HCT116 (cell line): ENCODE data around the gene IRGM. TPM values are rescaled to one million over a fixed set of nuclear protein-coding genes. Genes with fewer than 3 reads are reported as not detected.
"Not testable (repeated sequence)": the region's sequence is repeated elsewhere in the genome, so short reads cannot be mapped to it uniquely, and the experiment has no call there.

Source experiments
- ATAC-seq: fragments of 200-7000 bp; cut with Tn5 transposase; 2 replicates; pipeline ENCODE4 v1.9.1; 2020; ENCODE audit warnings: mild to moderate bottlenecking, moderate library complexity
- BruUV-seq: library from RNA; stranded (reverse); fragments of 400-500 nt; replicated peaks from 2 replicates; lab custom pipeline; 2021; lab: Mats Ljungman, UMichigan
- CTCF ChIA-PET: fragments of 300-600 bp; sonication (Branson Sonifier 250); formaldehyde crosslinking; loops from one replicate; lab custom pipeline; 2021; ENCODE audit warnings: antibody characterized with exemption; lab: Charles Lee
- POLR2A ChIA-PET: fragments of 300-600, 350-600 bp; sonication (Branson Sonifier 250); formaldehyde crosslinking; loops from one replicate; lab custom pipeline; 2021; ENCODE audit warnings: antibody characterized with exemption; lab: Charles Lee
- RAD21 ChIA-PET, 2 experiments: fragments of 300-600 bp; sonication (Branson Sonifier 250); formaldehyde crosslinking; loops; one replicate each; lab custom pipeline; 2023; ENCODE audit warnings: low total read pairs in 2 of 2; ENCODE audit not compliant: uncharacterized antibody in 2 of 2, unreplicated experiment in 2 of 2, low non-redundant PET in 1 of 2; lab: Charles Lee
- DNase-seq: peaks from one replicate; pipeline ENCODE4 v3.0.0-alpha.2; 2010; ENCODE audit warnings: low read depth, low spot score
- H2AFZ ChIP-seq: fragments of 200-600 bp; shearing (Covaris generic), sonication (generic); 2 replicates; pipeline ENCODE4 v1.6.1; 2017; ENCODE audit warnings: low read depth, mixed run types, mixed read lengths, antibody characterized with exemption, low read length; ENCODE audit not compliant: poor library complexity, severe bottlenecking
- H3K27ac ChIP-seq: 2 replicates; pipeline ENCODE4 v1.5.1; 2012; ENCODE audit warnings: low read depth, low read length
- H3K27me3 ChIP-seq: fragments of 200-600 bp; sonication (generic); 2 replicates; pipeline ENCODE4 v1.6.1; 2016; ENCODE audit warnings: mixed run types, low read length, mixed read lengths; ENCODE audit not compliant: insufficient read depth
- H3K36me3 ChIP-seq, 2 experiments: fragments of 200-500 bp in 1 of 2; fragments of 200-600 bp in 1 of 2; sonication (Bioruptor generic) in 1 of 2; sonication (generic) in 1 of 2; 2 replicates each; pipeline versions ENCODE4 v1.5.1 to v1.6.1; 2014 to 2016; ENCODE audit warnings: low read length in 2 of 2, inconsistent platforms in 1 of 2, mixed read lengths in 1 of 2, mixed run types in 1 of 2; ENCODE audit not compliant: insufficient read depth in 2 of 2, control insufficient read depth in 1 of 2
- H3K4me1 ChIP-seq, 2 experiments: fragments of 200-600 bp in 1 of 2; sonication (generic) in 1 of 2; 2 replicates each; pipeline versions ENCODE4 v1.5.1 to v1.6.1; 2012 to 2017; ENCODE audit warnings: low read length in 2 of 2, inconsistent platforms in 1 of 2, mild to moderate bottlenecking in 1 of 2, mixed read lengths in 1 of 2, mixed run types in 1 of 2, moderate library complexity in 1 of 2; ENCODE audit not compliant: insufficient read depth in 2 of 2, control insufficient read depth in 1 of 2
- H3K4me2 ChIP-seq: fragments of 200-600 bp; sonication (generic); 2 replicates; pipeline ENCODE4 v1.6.1; 2017; ENCODE audit warnings: mixed run types, low read length, mixed read lengths
- H3K4me3 ChIP-seq, 2 experiments: fragments of 200-600 bp in 1 of 2; sonication (generic) in 1 of 2; replicated peaks in 1 of 2; 2 replicates each; pipeline ENCODE4 v1.5.1; 2011 to 2016; ENCODE audit warnings: low read length in 2 of 2, control low read depth in 1 of 2, low read depth in 1 of 2, mild to moderate bottlenecking in 1 of 2, mixed read lengths in 1 of 2, mixed run types in 1 of 2
- H3K79me2 ChIP-seq: fragments of 200-600 bp; sonication (generic); 2 replicates; pipeline ENCODE4 v1.6.1; 2017; ENCODE audit warnings: mild to moderate bottlenecking, mixed run types, low read length, moderate library complexity, mixed read lengths; ENCODE audit not compliant: insufficient read depth
- H3K9ac ChIP-seq: fragments of 200-600 bp; sonication (generic); 2 replicates; pipeline ENCODE4 v1.6.1; 2016; ENCODE audit warnings: low read length, mixed read lengths
- H3K9me2 ChIP-seq: fragments of 200-600 bp; sonication (generic), shearing (Covaris generic); 2 replicates; pipeline ENCODE4 v1.6.1; 2017; ENCODE audit warnings: mixed run types, mild to moderate bottlenecking, moderate library complexity; ENCODE audit not compliant: insufficient read depth
- H3K9me3 ChIP-seq, 2 experiments: fragments of 200-500 bp in 1 of 2; fragments of 200-600 bp in 1 of 2; sonication (Bioruptor generic) in 1 of 2; sonication (generic) in 1 of 2; 2 replicates each; pipeline ENCODE4 v1.6.1; 2014 to 2017; ENCODE audit warnings: low read length in 2 of 2, mixed read lengths in 2 of 2, inconsistent platforms in 1 of 2, low read depth in 1 of 2, mild to moderate bottlenecking in 1 of 2, mixed run types in 1 of 2, moderate library complexity in 1 of 2; ENCODE audit not compliant: control insufficient read depth in 1 of 2, insufficient read depth in 1 of 2
- H4K20me1 ChIP-seq: fragments of 200-600 bp; sonication (generic), shearing (Covaris generic); 2 replicates; pipeline ENCODE4 v1.6.1; 2017; ENCODE audit warnings: mixed run types, mild to moderate bottlenecking, moderate library complexity; ENCODE audit not compliant: insufficient read depth
- EGR1 ChIP-seq: IDR thresholded peaks from 2 replicates; pipeline ENCODE4 v1.6.1; 2012; ENCODE audit warnings: low read depth
- EZH2 ChIP-seq: fragments of 200-600 bp; sonication (generic); IDR thresholded peaks from 2 replicates; pipeline ENCODE4 v1.6.1; 2017; ENCODE audit warnings: antibody characterized with exemption, mixed run types
- EZH2phosphoT487 ChIP-seq: fragments of 200-600 bp; IDR thresholded peaks from 2 replicates; pipeline ENCODE4 v1.6.1; 2018; ENCODE audit warnings: antibody characterized with exemption, borderline replicate concordance
- FOSL1 ChIP-seq: IDR thresholded peaks from 2 replicates; pipeline ENCODE4 v1.6.1; 2012; ENCODE audit warnings: low read depth
- JUND ChIP-seq: IDR thresholded peaks from 2 replicates; pipeline ENCODE4 v1.6.1; 2012
- SIN3A ChIP-seq: IDR thresholded peaks from 2 replicates; pipeline ENCODE4 v1.6.1; 2012; ENCODE audit warnings: low read depth
- TCF7L2 ChIP-seq: IDR thresholded peaks from 2 replicates; pipeline ENCODE4 v1.7.0; 2011; ENCODE audit warnings: borderline replicate concordance, inconsistent platforms; ENCODE audit not compliant: insufficient read depth, insufficient read length; ENCODE audit errors: extremely low read depth
- ZBTB33 ChIP-seq: IDR thresholded peaks from 2 replicates; pipeline ENCODE4 v1.6.1; 2011; ENCODE audit warnings: mild to moderate bottlenecking, low read length, moderate library complexity; ENCODE audit not compliant: insufficient replicate concordance; ENCODE audit errors: extremely low read depth
- ZNF274 ChIP-seq: fragments of 200-500 bp; sonication (Bioruptor generic); IDR thresholded peaks from 2 replicates; pipeline ENCODE4 v1.6.1; 2014; ENCODE audit warnings: mild to moderate bottlenecking, low read depth, low read length, inconsistent platforms
- intact Hi-C: fragments of 100-400 bp; cut with micrococcal nuclease; formaldehyde crosslinking; loops from 2 replicates; pipeline ENCODE4 v1.10.0; 2022
- total RNA-seq: library from RNA; stranded (reverse); gene quantifications from one replicate; pipeline ENCODE4 v1.2.1, GENCODE V29; 2021; ENCODE audit not compliant: unreplicated experiment

IRGM gene
- total RNA-seq, 1 experiment from 2014 or later = not detected

GRCh38 chr5:150829744-150830143 is 16.6 kb upstream of the IRGM start:
- intact Hi-C loops = no loop called here
- H3K9ac ChIP-seq = no peak overlapping the region
- no peak overlapping the region for H3K27ac ChIP-seq
- no peaks in the 10 kb centered on the region for H3K36me3 ChIP-seq
- ChIA-PET POLR2A (no interaction called here), CTCF (no interaction called here), RAD21 (no interaction called here)
- ATAC-seq = no peak
- H3K9me2 ChIP-seq = no peaks in the 10 kb centered on the region
- H2AFZ ChIP-seq = no peak overlapping the region
- H4K20me1 ChIP-seq = no peaks in the 10 kb centered on the region
- TF ChIP-seq ZBTB33 (no peak), EZH2phosphoT487 (no peak), SIN3A (no peak), ZNF274 (no peak), EZH2 (no peak), FOSL1 (no peak), JUND (no peak), EGR1 (no peak), TCF7L2 (no peak)
- H3K4me1 ChIP-seq = no peaks in the 10 kb centered on the region
- no peak overlapping the region for H3K4me2 ChIP-seq
- BruUV-seq = no TSS peak
- H3K4me3 ChIP-seq = no peak overlapping the region
- DNase-seq = no peak
- no peaks in the 10 kb centered on the region for H3K79me2 ChIP-seq
- H3K9me3 ChIP-seq = no peaks in the 10 kb centered on the region
- H3K27me3 ChIP-seq = no peaks in the 10 kb centered on the region

GRCh38 chr5:150831821-150832220 is 14.5 kb upstream of the IRGM start:
- H3K79me2 ChIP-seq, H3K9me3 ChIP-seq, BruUV-seq, H2AFZ ChIP-seq, POLR2A ChIA-PET, H4K20me1 ChIP-seq, H3K9me2 ChIP-seq, H3K27ac ChIP-seq, intact Hi-C loops, H3K4me2 ChIP-seq, H3K9ac ChIP-seq, H3K4me1 ChIP-seq, H3K36me3 ChIP-seq, DNase-seq, ATAC-seq, RAD21 ChIA-PET, H3K4me3 ChIP-seq, H3K27me3 ChIP-seq, CTCF ChIA-PET: not testable (repeated sequence)
